CD4-positive, alpha-beta T cell treated with Interferon gamma for 1 hour (primary cell): ENCODE measurements around the gene XPNPEP3.
"Not testable (repeated sequence)": the region's sequence is repeated elsewhere in the genome, so short reads cannot be mapped to it uniquely, and the experiment has no call there.

Experiments used
- DNase-seq: peaks from one replicate; pipeline ENCODE4 v3.0.0-alpha.2; 2020

XPNPEP3 gene

DNA sequence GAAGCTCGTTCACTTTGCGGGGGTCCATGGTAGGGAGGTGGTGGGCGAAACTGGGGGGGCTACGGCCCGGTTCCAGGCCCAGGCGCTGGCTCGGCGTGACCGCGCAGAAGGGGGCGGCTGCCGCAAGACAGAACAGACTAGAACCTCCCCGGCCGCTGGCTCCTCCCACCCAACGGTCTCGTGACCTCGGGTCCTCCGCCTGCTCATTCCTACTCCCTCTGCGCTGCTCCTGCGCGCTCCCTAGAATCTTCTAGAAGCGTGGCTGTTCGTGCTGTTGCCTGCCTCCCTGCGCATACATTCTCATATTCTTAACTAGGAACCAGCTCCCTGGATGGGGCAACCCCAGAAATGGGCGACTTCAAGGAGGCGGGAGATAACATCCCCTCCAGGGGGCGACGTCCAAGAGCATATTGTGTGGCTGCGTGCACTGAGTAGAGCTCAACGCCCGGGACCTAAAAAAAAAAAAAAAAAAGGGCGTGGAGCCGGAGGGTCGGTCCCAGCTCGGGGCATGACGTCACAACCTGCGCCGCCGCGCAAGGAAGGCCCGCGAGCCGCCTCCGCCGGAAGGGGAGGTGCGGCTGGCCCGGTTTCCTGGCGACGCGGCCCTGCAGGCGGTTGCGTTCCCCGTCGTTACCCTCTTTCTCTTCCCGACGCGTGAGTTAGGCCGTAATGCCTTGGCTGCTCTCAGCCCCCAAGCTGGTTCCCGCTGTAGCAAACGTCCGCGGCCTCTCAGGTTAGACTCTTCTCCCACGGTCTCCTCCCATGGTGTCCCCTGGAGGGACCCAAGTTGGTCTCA lies at the start of gene XPNPEP3, which contains the start of gene ST13:
Gene XPNPEP3, plus strand, starts transcription at position 636 of the 796 bp plus-strand sequence. Its CDS starts 34 bp downstream, at position 670.
Gene ST13, minus strand, starts transcription at position 127 of the 796 bp plus-strand sequence. Its CDS starts 99 bp downstream, at position 28.
- DNase-seq = peak; percentile 96

DNA sequence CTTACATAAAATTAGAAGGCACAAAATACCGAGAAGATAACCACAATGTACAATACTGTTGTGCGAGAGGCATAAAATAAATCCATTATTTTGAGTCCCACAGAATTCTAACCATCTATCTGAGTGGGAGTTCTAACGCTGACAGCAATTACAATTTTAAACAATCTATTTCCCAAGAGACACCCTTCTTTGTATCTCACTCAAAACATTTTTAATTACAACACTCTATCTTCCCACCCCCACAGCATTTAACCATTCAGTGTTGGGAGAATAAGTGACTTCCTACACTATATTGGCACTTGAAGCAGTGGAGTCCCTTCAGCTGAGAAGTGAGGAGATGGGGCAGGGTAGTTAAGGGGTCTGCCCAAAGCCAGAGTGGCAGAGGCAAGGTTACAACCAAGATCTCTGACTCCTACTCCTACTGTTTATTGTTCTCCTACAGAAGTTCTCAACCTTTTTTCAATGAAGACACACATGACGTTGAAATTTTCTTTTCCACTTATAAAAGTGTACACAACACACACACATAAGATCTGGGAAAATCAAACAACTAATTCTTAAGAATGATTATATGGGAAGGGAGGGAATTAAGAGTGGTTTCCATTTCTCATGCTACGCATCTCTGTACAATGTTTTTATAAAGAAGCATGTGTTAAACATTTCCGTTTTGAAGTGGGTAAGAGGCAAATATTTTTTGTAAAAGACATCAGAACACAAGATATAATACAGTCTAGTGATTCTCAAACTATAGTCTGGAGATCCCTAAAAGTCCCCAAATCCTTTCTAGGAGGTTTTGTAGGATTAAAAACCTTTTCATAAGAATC lies 48.7 kb upstream of the XPNPEP3 start:
- no peak for DNase-seq

DNA sequence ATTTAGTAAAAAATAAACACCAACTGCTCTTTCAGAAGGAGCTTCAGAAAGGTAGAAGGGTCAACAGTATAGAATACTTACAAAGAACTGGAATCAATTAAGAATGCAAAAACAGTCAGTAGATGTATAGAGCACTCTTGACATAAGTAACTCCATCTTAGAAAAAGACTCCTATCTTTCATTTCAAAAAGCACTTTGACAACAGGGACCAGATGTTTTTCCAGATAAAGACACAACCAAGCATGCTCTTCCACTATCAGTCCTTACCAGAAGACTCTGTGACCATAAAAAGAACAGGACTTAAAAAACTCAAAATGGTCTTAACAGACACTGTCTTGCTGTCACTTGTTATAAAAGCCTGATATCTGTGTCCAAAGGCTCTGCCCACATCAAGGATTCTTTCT lies 43.0 kb upstream of the XPNPEP3 start:
- DNase-seq = no peak

DNA sequence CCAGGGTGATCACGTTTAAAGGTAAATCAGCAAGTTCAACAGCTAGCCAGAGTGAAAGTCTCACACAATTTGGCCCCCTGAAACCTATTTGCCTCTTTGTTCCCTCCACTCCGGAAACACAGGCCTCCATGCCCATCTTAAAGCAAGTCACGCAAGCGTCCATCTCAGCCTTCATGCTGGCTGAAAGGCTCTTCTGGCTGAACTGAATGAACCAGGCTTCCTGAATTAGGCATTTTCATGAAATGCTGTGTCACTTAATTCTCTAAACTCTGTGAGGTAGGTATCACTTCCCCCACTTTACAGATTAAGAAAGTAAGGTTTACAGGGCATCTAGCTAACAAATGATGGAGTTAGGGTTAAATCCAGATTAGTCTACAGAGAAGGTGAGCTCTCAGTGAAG lies 39.2 kb upstream of the XPNPEP3 start:
- no peak for DNase-seq

DNA sequence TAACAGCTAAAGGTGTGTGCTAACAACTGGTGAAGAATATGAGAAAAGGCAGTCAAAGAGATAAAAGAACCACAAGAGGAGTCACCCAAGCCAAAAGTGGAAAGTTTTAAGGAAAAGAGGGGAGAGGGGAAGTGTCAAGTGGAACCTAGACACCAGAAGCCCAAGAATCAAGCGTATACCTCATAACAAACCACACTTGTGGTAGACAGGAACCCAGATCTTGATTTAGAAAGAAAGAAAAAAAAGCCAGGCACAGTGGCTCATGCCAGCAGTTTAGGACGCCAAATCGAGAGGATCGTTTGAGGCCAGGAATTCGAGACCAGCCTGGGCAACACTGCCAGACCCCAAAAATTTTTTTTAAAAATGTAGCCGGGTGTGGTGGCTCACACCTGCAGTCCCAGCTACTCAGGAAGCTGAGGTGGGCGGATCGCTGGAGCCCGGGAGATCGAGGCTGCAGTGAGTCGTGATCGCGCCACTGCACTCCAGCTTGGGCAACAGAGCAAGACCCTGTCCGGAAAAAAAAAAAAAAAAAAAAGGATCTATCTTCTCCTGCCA lies 38.7 kb upstream of the XPNPEP3 start:
- peak; percentile 3 for DNase-seq

DNA sequence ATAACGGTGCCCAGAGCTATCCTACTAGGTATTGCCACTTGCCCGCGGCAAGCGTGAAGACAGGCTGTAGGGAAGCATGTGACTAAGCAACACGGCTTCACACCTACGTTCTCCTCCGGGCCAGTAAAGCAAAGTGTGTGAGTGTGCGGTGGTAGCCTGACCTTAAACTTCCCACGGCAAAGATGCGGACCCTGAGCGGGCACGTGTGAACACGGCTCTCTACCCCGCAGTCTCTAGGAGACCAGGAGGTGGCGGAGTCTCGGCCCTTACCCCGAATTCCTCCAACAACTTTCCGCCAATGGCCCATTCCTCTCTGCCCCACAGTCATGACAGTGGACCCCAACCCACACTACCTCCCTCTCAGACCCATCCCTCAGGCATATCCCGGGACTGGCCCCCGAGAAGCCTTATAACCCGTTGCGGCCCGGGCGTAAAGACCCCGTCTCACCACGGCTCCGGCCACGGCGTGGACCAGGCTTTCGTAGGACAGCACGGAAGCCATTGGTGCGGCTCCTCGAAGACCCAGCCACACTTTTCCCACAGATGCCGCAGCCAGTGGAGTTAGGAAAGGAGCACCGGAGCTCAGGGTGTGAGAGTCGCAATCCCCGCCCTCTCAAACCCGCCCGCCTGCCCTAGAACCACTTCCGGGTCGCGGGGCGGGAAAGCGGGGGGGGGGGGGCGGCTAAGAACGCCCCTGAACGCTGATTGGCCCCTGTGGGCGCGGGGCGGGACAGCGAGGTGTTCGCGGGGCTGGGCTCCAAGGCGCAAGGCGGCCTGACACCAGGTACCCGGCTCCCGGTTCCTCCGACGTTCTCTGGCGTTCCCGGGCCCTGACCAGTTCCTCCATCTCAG lies 38.0 kb upstream of the XPNPEP3 start, which contains the start of gene SLC25A17:
Gene SLC25A17, minus strand, starts transcription at position 600 of the 852 bp plus-strand sequence. Its CDS starts 98 bp downstream, at position 502.
- peak; percentile 82 for DNase-seq

DNA sequence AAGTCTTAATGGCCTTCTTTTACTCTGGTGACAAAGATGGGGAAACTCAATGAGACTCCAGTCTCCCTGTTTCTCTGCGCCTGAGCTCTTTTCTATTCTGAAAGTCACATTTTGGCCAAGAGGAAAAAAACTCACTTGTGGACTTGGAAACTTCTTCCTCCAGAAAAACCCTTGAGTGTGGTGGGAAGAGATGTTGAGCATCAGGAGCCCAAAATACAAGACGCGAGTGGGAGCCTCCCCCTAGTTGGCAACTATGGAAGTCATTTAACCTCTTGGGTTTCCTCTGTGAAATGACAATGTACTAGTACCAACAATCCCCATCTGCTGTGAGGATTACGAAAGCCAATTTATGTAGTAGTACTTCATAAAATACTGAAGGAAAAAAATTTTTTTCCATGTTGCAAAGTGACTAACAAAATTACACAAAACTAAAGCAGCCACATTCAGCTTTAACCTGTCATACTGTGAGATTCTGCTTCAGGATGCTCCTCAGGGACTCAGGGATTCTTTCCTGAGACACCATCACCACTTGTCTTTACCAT lies 37.3 kb upstream of the XPNPEP3 start:
- DNase-seq = no peak

DNA sequence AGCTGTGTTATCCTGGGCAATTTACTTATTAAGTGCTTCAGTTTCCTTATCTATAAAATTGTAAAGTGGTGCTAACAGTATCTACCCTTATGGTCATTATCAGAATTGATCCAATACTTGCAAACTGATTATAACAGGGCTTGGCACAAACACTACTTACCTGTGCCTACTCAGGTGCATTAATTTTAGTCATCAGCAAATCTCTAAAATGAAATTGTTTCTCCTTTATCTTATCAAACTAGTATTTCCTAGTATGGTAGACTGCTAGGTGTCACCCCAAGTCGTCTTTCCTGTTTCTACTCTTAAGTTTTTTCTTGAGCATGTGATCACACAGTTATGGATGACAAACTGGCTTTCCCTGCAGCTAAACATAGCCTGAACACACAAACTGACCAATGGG lies 33.5 kb upstream of the XPNPEP3 start:
- no peak for DNase-seq

DNA sequence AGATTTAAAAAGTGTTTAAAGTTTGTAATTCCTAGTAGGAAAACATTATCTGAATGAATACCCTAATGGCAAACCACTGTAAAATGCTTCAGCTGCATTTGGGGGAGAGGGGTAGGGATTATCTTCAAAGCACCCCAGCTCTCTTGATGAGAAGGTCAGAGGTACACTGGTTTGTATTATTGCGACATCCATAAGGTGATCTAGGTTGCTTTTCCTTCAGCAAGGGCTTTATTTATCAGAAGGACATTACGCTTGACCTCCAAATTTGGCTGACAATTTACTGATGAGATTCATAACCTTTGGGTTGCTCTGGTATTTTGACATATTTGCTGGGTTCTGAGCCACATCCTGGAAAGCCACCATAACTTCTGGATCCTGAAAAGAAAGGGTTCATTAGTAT lies 30.7 kb upstream of the XPNPEP3 start:
- DNase-seq = not testable (repeated sequence)

DNA sequence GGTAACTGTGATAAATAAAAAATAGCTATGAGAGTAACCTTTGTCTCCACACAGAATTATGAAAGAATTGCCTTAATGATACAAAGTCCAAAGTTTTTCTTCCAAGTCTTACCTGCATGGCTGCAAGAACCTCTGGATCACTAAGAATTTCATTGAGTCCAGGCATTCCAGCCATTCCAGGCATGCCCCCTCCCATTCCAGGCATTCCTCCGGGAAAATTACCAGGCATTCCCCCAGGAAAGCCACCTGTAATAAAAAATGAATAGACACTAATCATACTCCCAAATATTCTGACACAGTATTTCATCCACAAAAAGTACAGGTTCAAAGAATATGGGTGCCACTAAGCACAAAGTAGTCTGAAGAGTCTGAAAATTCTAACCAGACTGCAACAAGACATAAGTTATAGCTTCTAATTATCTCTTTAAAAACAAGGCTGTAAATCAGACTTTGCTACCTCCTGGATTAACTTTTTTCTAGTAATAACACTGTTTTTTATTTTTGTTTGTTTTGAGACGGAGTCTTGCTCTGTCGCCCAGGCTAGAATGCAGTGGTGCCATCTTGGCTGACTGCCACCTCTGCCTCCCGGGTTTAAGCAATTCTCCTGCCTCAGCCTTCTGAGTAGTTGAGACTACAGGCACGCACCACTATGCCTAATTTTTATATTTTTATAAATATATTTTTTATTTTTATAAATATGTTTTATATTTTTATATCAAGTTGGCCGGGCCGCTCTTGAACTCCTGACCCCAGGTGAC lies 29.8 kb upstream of the XPNPEP3 start:
- DNase-seq = no peak

DNA sequence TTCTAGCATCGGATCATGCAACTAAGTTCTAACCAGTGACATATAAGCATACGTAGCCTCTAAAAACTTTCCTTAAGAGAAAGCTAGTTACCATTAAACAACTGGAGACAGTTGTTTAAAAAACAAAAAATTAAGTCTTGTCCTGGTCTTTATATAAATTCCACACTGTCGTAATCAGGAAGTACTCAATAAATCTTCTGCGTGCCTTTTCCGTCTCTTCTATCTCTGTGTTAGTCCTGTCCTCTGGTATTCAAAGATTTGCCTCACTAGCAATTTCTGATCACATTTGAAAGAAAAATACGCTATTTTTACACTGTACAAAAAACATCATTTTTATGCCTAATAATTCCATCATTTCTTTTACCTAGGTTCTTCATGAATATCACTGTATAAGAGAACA lies 27.8 kb upstream of the XPNPEP3 start:
- no peak for DNase-seq

DNA sequence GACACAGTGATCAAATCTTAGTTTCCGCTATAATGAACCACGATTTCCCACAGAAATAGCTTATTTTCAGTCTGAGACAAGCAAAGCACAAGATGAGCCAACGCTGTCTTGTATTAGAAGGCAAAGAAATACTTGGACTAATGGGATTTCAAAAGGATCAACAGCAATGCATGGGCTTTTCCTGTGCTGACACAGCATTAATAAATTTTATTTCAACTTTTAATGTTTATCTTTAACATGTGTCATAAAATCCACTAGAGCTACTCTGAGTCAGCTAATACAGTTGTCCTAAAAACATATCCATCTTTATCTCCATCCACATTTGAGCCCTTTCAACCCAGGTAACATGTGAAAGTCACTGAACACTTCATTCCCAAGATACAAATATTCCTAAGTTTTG lies 22.3 kb upstream of the XPNPEP3 start:
- no peak for DNase-seq

DNA sequence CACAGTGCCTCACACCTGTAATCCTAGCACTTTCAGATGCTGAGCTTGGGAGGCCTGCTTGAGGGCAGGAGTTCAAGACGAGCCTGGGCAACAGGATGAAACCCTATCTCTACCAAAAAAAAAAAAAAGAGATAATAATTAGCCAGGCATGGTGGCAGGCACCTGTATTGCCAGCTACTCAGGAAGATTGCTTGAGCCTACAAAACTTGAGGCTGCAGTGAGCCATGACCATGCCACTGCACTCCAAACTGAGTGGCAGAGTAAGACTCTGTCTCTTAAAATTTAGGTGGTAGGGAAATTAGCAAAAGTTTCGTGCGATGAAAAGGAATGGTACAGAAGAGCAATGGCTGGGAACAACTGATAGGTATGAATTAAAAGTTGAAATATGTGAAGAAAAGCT lies 18.5 kb upstream of the XPNPEP3 start:
- DNase-seq = no peak

DNA sequence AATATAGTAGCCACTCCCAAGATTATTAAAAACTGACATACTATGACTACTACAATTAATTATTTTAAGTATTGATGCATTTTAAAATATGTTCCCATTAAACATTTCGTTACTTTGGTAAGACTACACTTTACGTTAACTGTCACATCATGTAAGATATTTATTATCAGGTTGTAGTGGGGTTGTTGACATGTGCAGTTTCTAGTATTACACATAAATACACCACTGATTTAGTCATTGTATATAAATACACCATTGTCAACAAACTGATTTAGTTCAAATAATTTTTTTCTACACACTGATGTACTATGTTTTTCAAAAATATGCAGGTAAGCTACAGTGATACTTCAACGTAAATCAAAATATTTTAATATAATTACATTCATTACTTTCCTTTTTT lies 12.0 kb upstream of the XPNPEP3 start:
- no peak for DNase-seq

DNA sequence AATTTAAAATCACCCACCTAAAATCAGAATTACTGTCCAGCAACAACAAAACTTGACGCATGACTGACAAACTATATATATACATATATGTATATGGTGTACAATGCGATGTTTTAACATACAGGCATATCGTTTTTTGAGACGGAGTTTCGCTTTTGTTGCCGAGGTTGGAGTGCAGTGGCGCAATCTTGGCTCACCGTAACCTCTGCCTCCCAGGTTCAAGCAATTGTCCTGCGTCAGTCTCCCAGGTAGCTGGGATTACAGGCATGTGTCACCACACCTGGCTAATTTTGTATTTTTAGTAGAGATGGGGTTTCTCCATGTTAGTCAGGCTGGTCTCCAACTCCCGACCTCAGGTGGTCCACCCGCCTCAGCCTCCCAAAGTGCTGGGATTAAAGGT lies 11.1 kb upstream of the XPNPEP3 start:
- DNase-seq = not testable (repeated sequence)

DNA sequence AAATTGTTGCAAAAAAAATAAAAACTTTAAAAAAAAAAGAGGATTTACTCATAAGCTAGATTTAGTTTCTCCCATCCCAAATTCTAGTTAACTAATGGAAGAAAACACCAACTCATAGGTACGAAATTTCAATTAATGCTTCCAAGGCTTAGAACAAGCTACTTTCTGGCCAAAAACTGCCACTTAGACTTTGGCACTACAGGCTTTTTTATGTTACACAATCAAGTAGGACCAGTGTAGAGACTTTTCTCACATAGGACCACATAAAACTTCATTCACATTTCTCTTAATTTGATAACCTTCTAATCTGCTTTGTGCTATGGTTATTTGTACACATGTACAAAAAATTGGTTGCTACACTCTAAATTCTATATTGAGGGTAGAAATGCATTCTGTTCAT lies 3.6 kb upstream of the XPNPEP3 start:
- DNase-seq = no peak

DNA sequence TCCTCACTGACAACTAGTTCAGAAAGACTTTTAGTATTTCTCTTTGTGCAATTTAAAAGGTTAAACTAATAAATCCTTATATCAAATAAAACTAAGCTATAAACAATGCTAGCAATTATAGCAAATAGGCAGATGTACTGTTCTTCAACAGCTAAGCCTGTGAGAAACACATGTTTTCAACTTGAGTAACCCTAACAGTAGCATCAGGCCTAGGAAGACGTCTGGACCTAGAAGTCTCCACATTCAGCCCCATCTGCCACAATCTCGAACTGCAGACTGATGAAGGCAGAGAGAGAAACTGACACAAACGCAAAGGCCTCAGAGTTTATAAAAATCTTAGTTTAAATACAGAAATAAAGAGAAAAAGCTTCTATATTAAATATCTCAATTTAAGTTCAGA lies 3.0 kb upstream of the XPNPEP3 start:
- DNase-seq = no peak

DNA sequence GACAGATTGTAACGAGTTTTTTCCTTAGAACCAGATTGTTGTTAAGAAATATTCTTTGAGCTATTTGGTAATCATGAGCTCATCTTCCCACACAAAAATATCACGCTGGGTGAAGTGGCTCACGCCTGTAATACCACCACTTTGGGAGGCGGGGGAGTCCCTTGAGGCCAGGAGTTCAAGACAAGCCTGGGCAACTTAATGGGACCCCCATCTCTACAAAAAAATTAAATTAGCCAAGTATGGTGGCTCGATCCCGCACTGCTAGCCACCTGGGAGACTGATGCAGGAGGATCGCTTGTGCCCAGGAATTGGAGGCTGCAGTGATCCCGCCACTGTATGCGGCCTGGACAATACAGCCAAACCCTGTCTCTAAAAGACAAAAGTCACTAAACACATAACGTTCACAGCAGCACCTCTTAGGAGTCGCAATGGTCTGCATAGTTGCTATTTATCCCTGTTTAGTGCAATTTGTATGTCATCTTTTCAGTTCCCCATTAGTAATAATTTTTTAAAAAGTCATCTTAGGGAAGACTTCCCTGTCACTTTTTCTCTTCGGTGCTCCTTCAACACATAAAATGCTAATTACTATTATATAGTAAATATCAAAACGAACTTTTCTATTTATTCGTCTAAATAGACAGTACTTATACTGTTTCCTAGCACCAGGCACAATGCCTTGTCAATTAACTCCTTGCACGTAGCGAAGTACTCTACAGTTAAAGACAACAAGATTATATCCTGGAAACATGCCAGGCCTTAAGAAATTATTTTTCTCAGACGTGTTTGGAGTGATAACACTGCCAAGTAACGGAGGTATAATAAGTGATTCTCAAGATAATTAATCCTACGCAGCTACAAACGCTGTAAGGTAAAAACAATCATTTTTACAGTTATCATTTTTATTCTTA lies 1.6 kb upstream of the XPNPEP3 start:
- no peak for DNase-seq

DNA sequence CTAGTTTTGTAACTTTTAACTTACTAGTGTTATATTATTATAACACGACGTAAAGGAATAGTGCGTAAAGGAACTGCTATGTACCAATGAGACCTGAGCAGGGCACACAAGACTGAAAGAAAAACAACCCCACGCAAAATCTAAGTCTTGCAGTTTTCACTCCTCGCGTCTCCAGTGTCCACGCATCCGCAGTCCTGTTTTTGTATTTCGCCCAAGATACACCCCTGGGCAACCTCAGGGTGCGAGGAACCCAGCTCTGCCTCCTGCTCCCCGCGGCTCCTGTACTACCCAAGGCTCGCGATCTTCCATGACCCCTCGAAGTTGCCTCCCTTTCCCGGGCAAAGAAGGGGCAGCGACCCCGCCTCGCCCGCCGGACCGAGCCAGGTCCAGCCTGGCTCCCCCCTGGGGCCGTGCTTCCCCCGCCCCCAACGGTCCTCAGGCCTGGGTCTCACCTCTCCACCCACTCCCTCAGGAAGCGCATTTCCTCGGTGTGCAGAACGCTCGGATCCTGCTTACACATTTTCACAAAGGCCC lies 902 bp upstream of the XPNPEP3 start:
- peak; percentile 29 for DNase-seq

DNA sequence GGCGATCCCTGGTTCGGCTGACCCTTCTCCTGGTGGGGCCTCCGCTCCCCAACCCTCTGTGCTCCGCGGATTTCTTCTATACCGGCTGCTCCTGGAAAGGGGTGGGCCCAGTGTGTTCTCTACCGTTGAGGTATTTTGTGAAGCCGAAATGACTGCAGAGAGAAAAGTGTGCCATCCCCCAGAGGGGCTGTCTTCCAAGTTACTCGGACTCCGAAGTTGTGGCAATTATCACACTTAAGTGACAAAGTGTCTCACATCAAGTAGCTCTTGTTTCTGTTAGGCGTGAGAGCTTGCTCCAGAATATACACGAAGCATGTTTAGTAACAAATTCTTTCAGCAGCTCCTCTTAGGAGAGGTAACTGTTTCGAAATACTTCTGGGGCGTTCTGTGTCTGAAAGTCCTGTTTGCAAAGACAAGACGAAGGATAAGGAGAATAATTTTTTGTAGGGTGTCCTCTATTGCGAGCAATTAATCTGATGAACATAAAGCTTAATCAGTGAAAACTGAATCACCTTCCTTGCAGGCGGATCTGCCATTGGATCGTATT lies 434 bp downstream of the XPNPEP3 start:
- no peak for DNase-seq
